Measurements from ENCODE around the gene PHEX.
A peak's percentile ranks its signal among the peaks of the same experiment; 100 is the strongest.

PHEX gene

GRCh38 chrX:22088326-22088725 lies 56.2 kb downstream of the PHEX start:
- TF ChIP-seq SIN3A (IDR thresholded peaks at IDR 0.05; ENCODE audit: borderline replicate concordance, insufficient read depth, low read length) (no peak), FOXP2 (optimal IDR thresholded peaks at IDR 0.05; ENCODE audit: borderline replicate concordance, extremely low read depth, extremely low read length, insufficient read depth) (no peak), REST (IDR thresholded peaks at IDR 0.05; ENCODE audit: insufficient read depth in 1 of 2, low read depth in 2 of 2, low read length in 2 of 2) (no peak), TAF1 (IDR thresholded peaks at IDR 0.05; ENCODE audit: borderline replicate concordance, insufficient read depth, low read length) (no peak), POLR2AphosphoS5 (IDR thresholded peaks at IDR 0.05; ENCODE audit: low read depth, low read length) (no peak)

- TF ChIP-seq FOXP2 (optimal IDR thresholded peaks at IDR 0.05; ENCODE audit: borderline replicate concordance, extremely low read depth, extremely low read length, insufficient read depth) (no peak), TAF1 (IDR thresholded peaks at IDR 0.05; ENCODE audit: borderline replicate concordance, insufficient read depth, low read length) (no peak), REST (IDR thresholded peaks at IDR 0.05; ENCODE audit: insufficient read depth in 1 of 2, low read depth in 2 of 2, low read length in 2 of 2) (no peak), SIN3A (IDR thresholded peaks at IDR 0.05; ENCODE audit: borderline replicate concordance, insufficient read depth, low read length) (no peak), POLR2AphosphoS5 (IDR thresholded peaks at IDR 0.05; ENCODE audit: low read depth, low read length) (no peak)
Measured at GRCh38 chrX:22090181-22090580, 58.1 kb downstream of the PHEX start.

GRCh38 chrX:22093550-22093949 lies 61.4 kb downstream of the PHEX start:
- TF ChIP-seq FOXP2 (optimal IDR thresholded peaks at IDR 0.05; ENCODE audit: borderline replicate concordance, extremely low read depth, extremely low read length, insufficient read depth) (no peak), REST (IDR thresholded peaks at IDR 0.05; ENCODE audit: insufficient read depth in 1 of 2, low read depth in 2 of 2, low read length in 2 of 2) (no peak)

- peak; percentile 25; the same call in 1 of the 2 replicates for TF ChIP-seq SIN3A (IDR thresholded peaks at IDR 0.05; ENCODE audit: borderline replicate concordance, insufficient read depth, low read length)
- TF ChIP-seq TAF1 (IDR thresholded peaks at IDR 0.05; ENCODE audit: borderline replicate concordance, insufficient read depth, low read length), result no peak
Measured at GRCh38 chrX:22095286-22095685, 63.2 kb downstream of the PHEX start.

- no peak for TF ChIP-seq FOXP2 (optimal IDR thresholded peaks at IDR 0.05; ENCODE audit: borderline replicate concordance, extremely low read depth, extremely low read length, insufficient read depth)
Measured at GRCh38 chrX:22095856-22096255, 63.7 kb downstream of the PHEX start.

- TF ChIP-seq FOXP2 (optimal IDR thresholded peaks at IDR 0.05; ENCODE audit: borderline replicate concordance, extremely low read depth, extremely low read length, insufficient read depth) (no peak), POLR2AphosphoS5 (IDR thresholded peaks at IDR 0.05; ENCODE audit: low read depth, low read length) (no peak)
Measured at GRCh38 chrX:22097012-22097694, 65.0 kb downstream of the PHEX start.

- TF ChIP-seq POLR2AphosphoS5 (IDR thresholded peaks at IDR 0.05; ENCODE audit: low read depth, low read length) (no peak), SIN3A (IDR thresholded peaks at IDR 0.05; ENCODE audit: borderline replicate concordance, insufficient read depth, low read length) (no peak), TAF1 (IDR thresholded peaks at IDR 0.05; ENCODE audit: borderline replicate concordance, insufficient read depth, low read length) (no peak), FOXP2 (optimal IDR thresholded peaks at IDR 0.05; ENCODE audit: borderline replicate concordance, extremely low read depth, extremely low read length, insufficient read depth) (no peak), REST (IDR thresholded peaks at IDR 0.05; ENCODE audit: insufficient read depth in 1 of 2, low read depth in 2 of 2, low read length in 2 of 2) (no peak)
Measured at GRCh38 chrX:22105231-22105630, 73.1 kb downstream of the PHEX start.
